MM.1S (cell line): Measurements from ENCODE around the gene PPP3CB.

ENCODE experiments used
- CTCF ChIP-seq: fragments of 300-600 bp; sonication (generic); IDR thresholded peaks from 2 replicates; pipeline ENCODE4 v1.5.1; 2016; ENCODE audit warnings: antibody characterized with exemption, low read length, mixed read lengths
- EZH2 ChIP-seq: fragments of 300-600 bp; sonication (generic); optimal IDR thresholded peaks from 2 replicates; pipeline ENCODE3; 2017; ENCODE audit warnings: low read depth, mild to moderate bottlenecking, antibody characterized with exemption, low read length, mixed read lengths
- EZH2phosphoT487 ChIP-seq: fragments of 300-600 bp; sonication (generic); IDR thresholded peaks from 2 replicates; pipeline ENCODE4 v1.6.1; 2018; ENCODE audit warnings: antibody characterized with exemption, low read length

- no peak for TF ChIP-seq CTCF
- no peak for TF ChIP-seq EZH2phosphoT487
- TF ChIP-seq EZH2: no peak
Measured at GRCh38 chr10:73399063-73399462, 96.8 kb downstream of the PPP3CB start.
